HepG2 (cell line): ENCODE measurements around the gene SLC7A4. TPM values are rescaled to one million over a fixed set of nuclear protein-coding genes. Genes with fewer than 3 reads are reported as not detected.

Experiments
- ATAC-seq: fragments of 200-7000 bp; cut with Tn5 transposase; 3 replicates; pipeline ENCODE4 v1.9.1; 2020; ENCODE audit warnings: mild to moderate bottlenecking, moderate library complexity
- BruUV-seq: library from RNA; stranded (reverse); fragments of 400-500 nt; replicated peaks from 2 replicates; lab custom pipeline; 2021; lab: Mats Ljungman, UMichigan
- CTCF ChIA-PET: fragments of 300-600 bp; formaldehyde crosslinking; extraction: SDS; loops from one replicate; lab custom pipeline; 2021; ENCODE audit warnings: low total read pairs, inconsistent platforms, low intra/inter-chr PET ratio; lab: Yijun Ruan, JAX
- POLR2A ChIA-PET: fragments of 350-600 bp; sonication (Branson Sonifier 250); formaldehyde crosslinking; loops from one replicate; lab custom pipeline; 2020; ENCODE audit warnings: antibody characterized with exemption, inconsistent platforms; lab: Yijun Ruan, JAX
- DNase-seq: peaks from one replicate; pipeline ENCODE4 v3.0.0-alpha.2; 2015; ENCODE audit warnings: low spot score
- FAIRE-seq: peaks from 3 replicates; lab custom pipeline; 2011; peaks lifted over from hg19 to GRCh38; lab: Jason Lieb, UNC
- H2AFZ ChIP-seq: one replicate; pipeline ENCODE4 v1.6.1; 2011; ENCODE audit warnings: low read length, inconsistent platforms
- H3K27ac ChIP-seq: fragments of 300-600 bp; 3 replicates; pipeline ENCODE4 v1.8.0; 2011; ENCODE audit warnings: mixed run types, mild to moderate bottlenecking, mixed read lengths, low read length, inconsistent platforms; ENCODE audit not compliant: insufficient read depth; ENCODE audit errors: extremely low read length
- H3K27me3 ChIP-seq, 2 experiments: fragments of 200-600 bp in 1 of 2; 2 replicates in 1 of 2; 3 replicates in 1 of 2; pipeline versions ENCODE4 v1.6.0 to v1.8.0; 2011; ENCODE audit warnings: low read length in 2 of 2, mild to moderate bottlenecking in 2 of 2, moderate library complexity in 2 of 2, inconsistent platforms in 1 of 2; ENCODE audit not compliant: insufficient read depth in 2 of 2, control insufficient read depth in 1 of 2
- H3K36me3 ChIP-seq, 2 experiments: fragments of 200-600 bp in 1 of 2; replicated peaks in 1 of 2; 2 replicates in 1 of 2; 3 replicates in 1 of 2; pipeline versions ENCODE4 v1.5.1 to v1.8.0; 2011; ENCODE audit warnings: low read length in 2 of 2, inconsistent platforms in 1 of 2; ENCODE audit not compliant: insufficient read depth in 2 of 2, control insufficient read depth in 1 of 2
- H3K4me1 ChIP-seq: 2 replicates; pipeline ENCODE4 v1.5.1; 2012; ENCODE audit warnings: low read length, inconsistent platforms; ENCODE audit not compliant: insufficient read depth
- H3K4me2 ChIP-seq: 2 replicates; pipeline ENCODE4 v1.6.0; 2011; ENCODE audit warnings: low read depth, low read length, inconsistent platforms
- H3K4me3 ChIP-seq, 3 experiments: fragments of 200-600 bp in 1 of 3; sonication (generic), shearing (Covaris generic) in 1 of 3; replicated peaks in 1 of 3; 2 replicates each; pipeline ENCODE4 v1.5.1; 2011 to 2016; ENCODE audit warnings: low read length in 3 of 3, inconsistent platforms in 2 of 3, low read depth in 2 of 3, mild to moderate bottlenecking in 2 of 3, control low read depth in 1 of 3, mixed read lengths in 1 of 3; ENCODE audit not compliant: insufficient read depth in 1 of 3
- H3K79me2 ChIP-seq: one replicate; pipeline ENCODE4 v1.6.1; 2011; ENCODE audit warnings: low read length, inconsistent platforms; ENCODE audit not compliant: insufficient read depth
- H3K9ac ChIP-seq: 2 replicates; pipeline ENCODE4 v1.6.0; 2011; ENCODE audit warnings: mild to moderate bottlenecking, low read depth, low read length, inconsistent platforms; ENCODE audit not compliant: insufficient read depth
- H3K9me3 ChIP-seq: 2 replicates; pipeline ENCODE4 v1.5.1; 2012; ENCODE audit warnings: mild to moderate bottlenecking, low read length
- H4K20me1 ChIP-seq: 2 replicates; pipeline ENCODE4 v1.6.0; 2011; ENCODE audit warnings: inconsistent platforms, mild to moderate bottlenecking, low read length, moderate library complexity; ENCODE audit not compliant: insufficient read depth
- MED1 ChIP-seq: sonication (generic); formaldehyde crosslinking; IDR thresholded peaks from 2 replicates; pipeline ENCODE4 v1.4.0; 2020; ENCODE audit warnings: missing genetic modification reagents
- ZNF83 ChIP-seq: sonication (generic); formaldehyde crosslinking; IDR thresholded peaks from 2 replicates; pipeline ENCODE4 v1.4.0; 2020; ENCODE audit warnings: missing genetic modification reagents, mild to moderate bottlenecking, borderline replicate concordance
- ZNF879 ChIP-seq: sonication (generic); formaldehyde crosslinking; IDR thresholded peaks from 2 replicates; pipeline ENCODE4 v1.8.1; 2023; ENCODE audit warnings: missing genetic modification reagents
- WGBS: methylation state at CpG from one replicate; pipeline ENCODE4 v1.1.6; 2017; ENCODE audit warnings: low lambda C conversion rate; 5-methylcytosine and 5-hydroxymethylcytosine counted together
- in situ Hi-C: cut with HindIII; loops from 2 replicates; pipeline ENCODE4 v1.10.0; 2017; ENCODE audit warnings: low pct_unique_long_range_greater_than_20kb; ENCODE audit not compliant: extremely low pct_ligation_motif_present
- intact Hi-C: fragments of 100-400 bp; cut with micrococcal nuclease; formaldehyde crosslinking; loops from one replicate; pipeline ENCODE4 v1.10.0; 2022; ENCODE audit not compliant: unreplicated experiment
- polyA plus RNA-seq, 8 experiments: library from polyadenylated mRNA; depleted of rRNA in 3 of 8; stranded (reverse) in 7 of 8; unstranded in 1 of 8; fragments of >200 nt; fragmentation: Illumina TruSeq in 4 of 8; extraction: Trizol in 4 of 8; gene quantifications; 2 replicates each; pipeline versions ENCODE4 v1.2.1 to v1.2.3, GENCODE V29; 2011 to 2016; ENCODE audit warnings: low read depth in 4 of 8, missing spikeins in 1 of 8, mixed read lengths in 1 of 8; ENCODE audit not compliant: insufficient read depth in 1 of 8
- total RNA-seq, 5 experiments: library from RNA; depleted of rRNA; stranded (reverse); fragments of >200 nt; fragmentation: Illumina TruSeq; extraction: Trizol; gene quantifications; 2 replicates each; pipeline ENCODE4 v1.2.3, GENCODE V29; 2016; ENCODE audit warnings: low read depth in 1 of 5
- TF ChIP-seq, protein P1 (sequence below): sonication (generic); formaldehyde crosslinking; IDR thresholded peaks from 2 replicates; pipeline ENCODE4 v1.4.0; 2020; ENCODE audit warnings: mild to moderate bottlenecking, low read depth, missing genetic modification reagents
- TF ChIP-seq, protein P2 (sequence below): sonication (generic); formaldehyde crosslinking; IDR thresholded peaks from 2 replicates; pipeline ENCODE4 v1.4.0; 2020; ENCODE audit warnings: missing genetic modification reagents, borderline replicate concordance

Gene SLC7A4
- total and polyA plus RNA-seq, 2 of the 13 experiments (the other 11 are each of a cell fraction or from before 2014, with no cell fraction given) = not detected

DNA sequence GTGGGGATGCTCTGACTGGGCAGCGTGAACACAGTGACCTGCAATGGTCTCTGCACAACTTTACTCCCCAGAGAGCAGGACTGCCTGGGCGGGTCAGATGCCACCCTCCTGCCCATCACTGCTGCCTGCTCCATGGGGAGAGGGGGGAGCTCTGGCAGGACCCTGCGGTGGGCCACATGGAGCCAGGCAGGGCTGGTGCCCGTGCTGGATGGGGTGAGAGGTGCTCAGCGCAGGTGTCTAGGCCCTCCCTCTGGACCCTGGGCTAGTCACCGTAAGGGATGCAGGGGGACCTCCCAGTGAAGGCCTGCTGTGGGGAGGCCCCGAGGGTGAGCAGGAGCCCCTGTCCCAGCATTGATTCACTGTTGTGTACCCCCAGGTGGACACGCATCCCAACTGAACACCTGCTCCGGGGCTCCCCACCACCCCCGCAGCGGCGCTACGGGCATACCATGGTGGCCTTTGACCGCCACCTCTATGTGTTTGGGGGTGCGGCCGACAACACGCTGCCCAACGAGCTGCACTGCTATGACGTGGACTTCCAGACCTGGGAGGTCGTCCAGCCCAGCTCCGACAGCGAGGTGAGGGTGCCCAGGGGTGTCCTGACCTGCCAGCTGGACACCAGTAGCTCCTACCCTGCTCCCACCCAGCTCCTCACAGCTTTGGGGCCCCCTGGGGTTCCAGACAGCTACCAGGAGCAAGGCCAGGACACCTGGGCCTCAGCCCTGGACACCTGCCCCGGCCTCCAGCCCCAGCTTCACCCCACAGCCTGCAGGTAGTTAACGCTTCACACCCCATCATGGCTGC lies 40.9 kb downstream of the SLC7A4 start:
- intact Hi-C loops (no loop called here), in situ Hi-C loops (no loop called here)
- POLR2A ChIA-PET = interaction anchor here (2.2 to 2.8 kb wide), 2 partner anchors 10 to 11 kb away, joined by 10 to 16 read pairs; partner anchors contain the start of genes LZTR1 and THAP7
- Histone ChIP-seq H3K27me3 (no peaks in the 10 kb centered on the region), H3K79me2 (no peaks in the 10 kb centered on the region), H3K9ac (no peak overlapping the region), H3K4me3 (no peak overlapping the region), H3K27ac (no peak overlapping the region), H4K20me1 (no peaks in the 10 kb centered on the region), H2AFZ (no peak overlapping the region), H3K36me3 (peaks cover 2 to 38% of the 10 kb centered on the region in 2 experiments), H3K9me3 (no peaks in the 10 kb centered on the region), H3K4me1 (no peaks in the 10 kb centered on the region), H3K4me2 (no peak overlapping the region)
- ATAC-seq = no peak
- no peak for FAIRE-seq
- no peak for TF ChIP-seq ZNF83 (CRISPR knock-in tag)
- TF ChIP-seq MED1 (CRISPR knock-in tag) = no peak
- TF ChIP-seq, protein P1, sequence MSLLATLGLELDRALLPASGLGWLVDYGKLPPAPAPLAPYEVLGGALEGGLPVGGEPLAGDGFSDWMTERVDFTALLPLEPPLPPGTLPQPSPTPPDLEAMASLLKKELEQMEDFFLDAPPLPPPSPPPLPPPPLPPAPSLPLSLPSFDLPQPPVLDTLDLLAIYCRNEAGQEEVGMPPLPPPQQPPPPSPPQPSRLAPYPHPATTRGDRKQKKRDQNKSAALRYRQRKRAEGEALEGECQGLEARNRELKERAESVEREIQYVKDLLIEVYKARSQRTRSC = no peak
- TF ChIP-seq, protein P2, sequence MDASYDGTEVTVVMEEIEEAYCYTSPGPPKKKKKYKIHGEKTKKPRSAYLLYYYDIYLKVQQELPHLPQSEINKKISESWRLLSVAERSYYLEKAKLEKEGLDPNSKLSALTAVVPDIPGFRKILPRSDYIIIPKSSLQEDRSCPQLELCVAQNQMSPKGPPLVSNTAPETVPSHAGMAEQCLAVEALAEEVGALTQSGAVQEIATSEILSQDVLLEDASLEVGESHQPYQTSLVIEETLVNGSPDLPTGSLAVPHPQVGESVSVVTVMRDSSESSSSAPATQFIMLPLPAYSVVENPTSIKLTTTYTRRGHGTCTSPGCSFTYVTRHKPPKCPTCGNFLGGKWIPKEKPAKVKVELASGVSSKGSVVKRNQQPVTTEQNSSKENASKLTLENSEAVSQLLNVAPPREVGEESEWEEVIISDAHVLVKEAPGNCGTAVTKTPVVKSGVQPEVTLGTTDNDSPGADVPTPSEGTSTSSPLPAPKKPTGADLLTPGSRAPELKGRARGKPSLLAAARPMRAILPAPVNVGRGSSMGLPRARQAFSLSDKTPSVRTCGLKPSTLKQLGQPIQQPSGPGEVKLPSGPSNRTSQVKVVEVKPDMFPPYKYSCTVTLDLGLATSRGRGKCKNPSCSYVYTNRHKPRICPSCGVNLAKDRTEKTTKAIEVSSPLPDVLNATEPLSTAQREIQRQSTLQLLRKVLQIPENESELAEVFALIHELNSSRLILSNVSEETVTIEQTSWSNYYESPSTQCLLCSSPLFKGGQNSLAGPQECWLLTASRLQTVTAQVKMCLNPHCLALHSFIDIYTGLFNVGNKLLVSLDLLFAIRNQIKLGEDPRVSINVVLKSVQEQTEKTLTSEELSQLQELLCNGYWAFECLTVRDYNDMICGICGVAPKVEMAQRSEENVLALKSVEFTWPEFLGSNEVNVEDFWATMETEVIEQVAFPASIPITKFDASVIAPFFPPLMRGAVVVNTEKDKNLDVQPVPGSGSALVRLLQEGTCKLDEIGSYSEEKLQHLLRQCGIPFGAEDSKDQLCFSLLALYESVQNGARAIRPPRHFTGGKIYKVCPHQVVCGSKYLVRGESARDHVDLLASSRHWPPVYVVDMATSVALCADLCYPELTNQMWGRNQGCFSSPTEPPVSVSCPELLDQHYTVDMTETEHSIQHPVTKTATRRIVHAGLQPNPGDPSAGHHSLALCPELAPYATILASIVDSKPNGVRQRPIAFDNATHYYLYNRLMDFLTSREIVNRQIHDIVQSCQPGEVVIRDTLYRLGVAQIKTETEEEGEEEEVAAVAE = no peak
- TF ChIP-seq ZNF879 (CRISPR knock-in tag) = no peak
- 97% methylated on average over 13 of the region's 24 CpGs for WGBS
- CTCF ChIA-PET = no interaction called here
- DNase-seq = no peak
- BruUV-seq = no TSS peak
